ENCODE data around the gene KIAA1671.

The KIAA1671 gene

GRCh38 chr22:25122136-25122764, 169.7 kb downstream of the KIAA1671 start:
- DNase-seq (ENCODE audit: low read depth): no peak
- H3K4me3 ChIP-seq (ENCODE audit: low read length): no peak overlapping the region
- no peak for TF ChIP-seq CTCF (conservative IDR thresholded peaks at IDR 0.05; ENCODE audit: low read length)

GRCh38 chr22:25123677-25124076, 171.2 kb downstream of the KIAA1671 start:
- DNase-seq (ENCODE audit: low read depth): no peak
- TF ChIP-seq CTCF (conservative IDR thresholded peaks at IDR 0.05; ENCODE audit: low read length): no peak
- no peak overlapping the region for H3K4me3 ChIP-seq (ENCODE audit: low read length)

GRCh38 chr22:25125693-25126357, 173.3 kb downstream of the KIAA1671 start:
- no peak overlapping the region for H3K4me3 ChIP-seq (ENCODE audit: low read length)
- no peak for TF ChIP-seq CTCF (conservative IDR thresholded peaks at IDR 0.05; ENCODE audit: low read length)
- no peak for DNase-seq (ENCODE audit: low read depth)

GRCh38 chr22:25126510-25126909, 174.0 kb downstream of the KIAA1671 start:
- H3K4me3 ChIP-seq (ENCODE audit: low read length): no peak overlapping the region
- TF ChIP-seq CTCF (conservative IDR thresholded peaks at IDR 0.05; ENCODE audit: low read length): no peak
- no peak for DNase-seq (ENCODE audit: low read depth)

GRCh38 chr22:25127318-25127717, 174.8 kb downstream of the KIAA1671 start:
- H3K4me3 ChIP-seq (ENCODE audit: low read length): no peak overlapping the region
- no peak for DNase-seq (ENCODE audit: low read depth)
- TF ChIP-seq CTCF (conservative IDR thresholded peaks at IDR 0.05; ENCODE audit: low read length): no peak

- no peak for TF ChIP-seq CTCF (conservative IDR thresholded peaks at IDR 0.05; ENCODE audit: low read length)
- no peak for DNase-seq (ENCODE audit: low read depth)
- no peak overlapping the region for H3K4me3 ChIP-seq (ENCODE audit: low read length)
These were observed 177.9 kb downstream of the KIAA1671 start for GRCh38 chr22:25130462-25130861.
